Uterus (tissue), 4 donors: ENCODE data around the gene STX1B. TPM values are rescaled to one million over a fixed set of nuclear protein-coding genes. Genes with fewer than 3 reads are reported as not detected.

Experiments
- DNase-seq, 2 donors: peaks; one replicate each; pipeline ENCODE4 v3.0.0-alpha.2; 2019 to 2020
- H3K27ac ChIP-seq, 2 donors: fragments of 200-600 bp; sonication (generic); 1 replicate in 1 of 2; 2 replicates in 1 of 2; pipeline ENCODE4 v1.5.1; 2016 to 2018
- H3K27me3 ChIP-seq, 2 donors: fragments of 200-600 bp; sonication (generic); one replicate each; pipeline ENCODE4 v1.5.1; 2018 to 2019; ENCODE audit warnings: control low read depth in 1 of 2
- H3K36me3 ChIP-seq, 2 donors: fragments of 200-600 bp; sonication (generic); one replicate each; pipeline ENCODE4 v1.5.1; 2019; ENCODE audit warnings: control low read depth in 1 of 2
- H3K4me1 ChIP-seq, 2 donors: fragments of 200-600 bp; sonication (generic); one replicate each; pipeline ENCODE4 v1.5.1; 2018 to 2019; ENCODE audit warnings: control low read depth in 1 of 2
- H3K4me3 ChIP-seq, 2 donors: fragments of 200-600 bp; sonication (generic); 1 replicate in 1 of 2; 2 replicates in 1 of 2; pipeline ENCODE4 v1.5.1; 2018 to 2019; ENCODE audit warnings: mild to moderate bottlenecking in 1 of 2
- H3K9me3 ChIP-seq, 2 donors: fragments of 200-600 bp; sonication (generic); one replicate each; pipeline ENCODE4 v1.5.1; 2019; ENCODE audit warnings: control low read depth in 1 of 2
- POLR2A ChIP-seq, 2 donors: fragments of 450-650 bp; IDR thresholded peaks; one replicate each; pipeline ENCODE4 v1.6.1; 2016; ENCODE audit warnings: antibody characterized with exemption in 2 of 2, mild to moderate bottlenecking in 1 of 2, moderate library complexity in 1 of 2
- intact Hi-C: fragments of 100-400 bp; cut with DNase I; formaldehyde crosslinking; loops from one replicate; pipeline ENCODE4 v1.15.1; 2023; ENCODE audit warnings: low total_unique reads
- total RNA-seq, 4 donors: library from RNA; depleted of rRNA in 3 of 4; stranded (reverse); fragments of >200 nt in 3 of 4; gene quantifications; one replicate each; pipeline versions ENCODE4 v1.1.0 to v1.2.4, GENCODE V29; 2014 to 2023
- TF ChIP-seq, protein P1 (sequence below), 4 experiments: fragments of 200-600 bp in 2 of 4; fragments of 450-650 bp in 2 of 4; sonication (generic) in 2 of 4; IDR thresholded peaks; one replicate each; pipeline ENCODE4 v1.5.1; 2016 to 2019; ENCODE audit warnings: antibody characterized with exemption in 4 of 4, mild to moderate bottlenecking in 2 of 4, moderate library complexity in 1 of 4
- donor health status: DM: yes; HTN: yes; CAD: no.

The STX1B gene
- total RNA-seq, 4 donors from 2014 or later = 0.88 to 2.6 (median 2.5) TPM

DNA sequence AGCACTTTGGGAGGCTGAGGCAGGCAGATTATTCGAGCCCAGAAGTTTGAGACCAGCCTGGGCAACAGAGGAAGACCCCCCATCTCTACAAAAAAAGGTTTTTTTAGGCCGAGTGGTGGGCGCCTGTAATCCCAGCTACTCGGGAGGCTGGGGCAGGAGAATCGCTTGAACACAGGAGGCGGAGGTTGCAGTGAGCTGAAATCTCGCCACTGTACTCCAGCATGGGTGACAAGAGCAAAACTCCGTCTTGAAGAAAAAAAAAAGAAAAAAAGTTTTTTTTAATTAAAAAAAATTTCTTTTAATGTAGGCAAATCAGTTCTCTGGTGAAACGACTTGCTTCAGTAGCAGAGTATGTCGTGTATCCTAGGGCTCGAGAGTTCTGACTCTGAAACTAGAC, 14.5 kb downstream of the STX1B start:
- Histone ChIP-seq H3K36me3 (no peaks in the 10 kb centered on the region), H3K27ac (peak overlapping the region; percentile 70 to 94), H3K27me3 (no peaks in the 10 kb centered on the region), H3K4me3 (no peak overlapping the region), H3K9me3 (no peaks in the 10 kb centered on the region), H3K4me1 (no peaks in the 10 kb centered on the region)
- intact Hi-C loops = no loop called here
- no peak for TF ChIP-seq POLR2A (IDR thresholded peaks at IDR 0.05)
- TF ChIP-seq, protein P1, sequence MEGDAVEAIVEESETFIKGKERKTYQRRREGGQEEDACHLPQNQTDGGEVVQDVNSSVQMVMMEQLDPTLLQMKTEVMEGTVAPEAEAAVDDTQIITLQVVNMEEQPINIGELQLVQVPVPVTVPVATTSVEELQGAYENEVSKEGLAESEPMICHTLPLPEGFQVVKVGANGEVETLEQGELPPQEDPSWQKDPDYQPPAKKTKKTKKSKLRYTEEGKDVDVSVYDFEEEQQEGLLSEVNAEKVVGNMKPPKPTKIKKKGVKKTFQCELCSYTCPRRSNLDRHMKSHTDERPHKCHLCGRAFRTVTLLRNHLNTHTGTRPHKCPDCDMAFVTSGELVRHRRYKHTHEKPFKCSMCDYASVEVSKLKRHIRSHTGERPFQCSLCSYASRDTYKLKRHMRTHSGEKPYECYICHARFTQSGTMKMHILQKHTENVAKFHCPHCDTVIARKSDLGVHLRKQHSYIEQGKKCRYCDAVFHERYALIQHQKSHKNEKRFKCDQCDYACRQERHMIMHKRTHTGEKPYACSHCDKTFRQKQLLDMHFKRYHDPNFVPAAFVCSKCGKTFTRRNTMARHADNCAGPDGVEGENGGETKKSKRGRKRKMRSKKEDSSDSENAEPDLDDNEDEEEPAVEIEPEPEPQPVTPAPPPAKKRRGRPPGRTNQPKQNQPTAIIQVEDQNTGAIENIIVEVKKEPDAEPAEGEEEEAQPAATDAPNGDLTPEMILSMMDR (IDR thresholded peaks at IDR 0.05) = no peak
- DNase-seq = no peak

GRCh38 chr16:30992931-30993816, 17.3 kb downstream of the STX1B start:
- no peaks in the 10 kb centered on the region for H3K27me3 ChIP-seq
- no peak overlapping the region for H3K27ac ChIP-seq
- intact Hi-C loops = no loop called here
- no peak overlapping the region for H3K4me3 ChIP-seq
- H3K4me1 ChIP-seq = no peaks in the 10 kb centered on the region
- H3K36me3 ChIP-seq = no peaks in the 10 kb centered on the region
- DNase-seq = no peak
- no peaks in the 10 kb centered on the region for H3K9me3 ChIP-seq
- no peak for TF ChIP-seq POLR2A (IDR thresholded peaks at IDR 0.05)
- TF ChIP-seq, protein P1 (IDR thresholded peaks at IDR 0.05) = no peak

- intact Hi-C loops = no loop called here
- H3K9me3 ChIP-seq = no peaks in the 10 kb centered on the region
- TF ChIP-seq, protein P1 (IDR thresholded peaks at IDR 0.05) = no peak
- no peak for TF ChIP-seq POLR2A (IDR thresholded peaks at IDR 0.05)
- H3K4me3 ChIP-seq = no peak overlapping the region
- no peak for DNase-seq
- H3K4me1 ChIP-seq = no peaks in the 10 kb centered on the region
- H3K27ac ChIP-seq = no peak overlapping the region
- H3K36me3 ChIP-seq = no peaks in the 10 kb centered on the region
- no peaks in the 10 kb centered on the region for H3K27me3 ChIP-seq
Observed at GRCh38 chr16:30992276-30992780, 18.1 kb downstream of the STX1B start.

GRCh38 chr16:30991052-30991451, 19.4 kb downstream of the STX1B start:
- Histone ChIP-seq H3K9me3 (no peaks in the 10 kb centered on the region), H3K4me1 (no peaks in the 10 kb centered on the region), H3K4me3 (no peak overlapping the region), H3K27ac (no peak overlapping the region), H3K27me3 (no peaks in the 10 kb centered on the region), H3K36me3 (no peaks in the 10 kb centered on the region)
- no peak for DNase-seq
- TF ChIP-seq, protein P1 (IDR thresholded peaks at IDR 0.05) = no peak
- no peak for TF ChIP-seq POLR2A (IDR thresholded peaks at IDR 0.05)
- intact Hi-C loops = no loop called here

DNA sequence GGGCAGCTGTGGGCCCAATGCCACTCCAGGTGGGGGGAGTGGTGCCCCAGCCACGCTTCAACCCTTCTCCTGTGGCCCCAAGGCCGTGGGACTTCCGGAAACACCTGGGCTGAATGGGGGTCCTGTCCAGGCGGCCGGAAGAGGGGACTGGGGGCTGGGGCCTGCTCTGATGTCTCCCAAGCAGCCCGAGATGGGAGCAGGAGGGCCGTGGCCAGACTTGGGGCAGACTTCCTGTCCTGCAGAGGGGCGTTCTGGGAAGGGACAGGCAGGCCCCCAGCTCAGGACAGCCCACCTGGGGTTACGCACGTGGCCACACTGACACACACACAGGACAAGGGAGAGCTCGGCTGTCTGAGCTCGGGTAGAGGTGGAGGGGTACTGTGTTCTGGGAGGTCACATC, 20.3 kb downstream of the STX1B start:
- intact Hi-C loops = no loop called here
- Histone ChIP-seq H3K27ac (no peak overlapping the region), H3K4me1 (peaks cover 0 to 7% of the 10 kb centered on the region in 2 donors), H3K4me3 (no peak overlapping the region), H3K9me3 (no peaks in the 10 kb centered on the region), H3K27me3 (no peaks in the 10 kb centered on the region), H3K36me3 (no peaks in the 10 kb centered on the region)
- no peak for TF ChIP-seq POLR2A (IDR thresholded peaks at IDR 0.05)
- TF ChIP-seq, protein P1 (IDR thresholded peaks at IDR 0.05) = no peak
- DNase-seq = no peak
